Nasal cavity respiratory epithelium epithelial cell of viscerocranial mucosa (primary cell): ENCODE data around the gene LGI1. TPM values are rescaled to one million over a fixed set of nuclear protein-coding genes. Genes with fewer than 3 reads are reported as not detected.

Source experiments
- total RNA-seq: library from RNA; depleted of rRNA; stranded (reverse); fragments of >200 nt; gene quantifications from 2 replicates; pipeline ENCODE4 v1.2.3, GENCODE V29; 2014

The LGI1 gene
- not detected in 2 replicates for total RNA-seq

GRCh38 chr10:93757801-93758507, at the start of gene LGI1:
LGI1 (plus strand) TSS chr10:93757936; CDS start chr10:93758145, 209 bp downstream.

Other genes starting within 250 kb of the LGI1 start
- gene FFAR4, start 191.3 kb upstream of the LGI1 start, total RNA-seq, result not detected in 2 replicates
- gene RBP4, start 156.7 kb upstream of the LGI1 start, total RNA-seq, result not detected in 2 replicates
- gene PDE6C, start 145.4 kb upstream of the LGI1 start, total RNA-seq, result not detected in 2 replicates
- gene FRA10AC1, start 55.3 kb upstream of the LGI1 start, total RNA-seq, result 4.8 and 8.4 TPM in 2 replicates
- gene SLC35G1, start 136.0 kb downstream of the LGI1 start, total RNA-seq, result 3.1 and 4.3 TPM in 2 replicates
- gene PLCE1, start 236.0 kb downstream of the LGI1 start, total RNA-seq, result under 0.01 and 2.9 TPM in 2 replicates